Measurements from ENCODE around the gene PIGW. TPM values are rescaled to one million over a fixed set of nuclear protein-coding genes. Genes with fewer than 3 reads are reported as not detected.
A peak's percentile ranks its signal among the peaks of the same experiment; 100 is the strongest.

The PIGW gene
- total RNA-seq, 1 experiment from 2014 or later = 8.0 TPM

DNA sequence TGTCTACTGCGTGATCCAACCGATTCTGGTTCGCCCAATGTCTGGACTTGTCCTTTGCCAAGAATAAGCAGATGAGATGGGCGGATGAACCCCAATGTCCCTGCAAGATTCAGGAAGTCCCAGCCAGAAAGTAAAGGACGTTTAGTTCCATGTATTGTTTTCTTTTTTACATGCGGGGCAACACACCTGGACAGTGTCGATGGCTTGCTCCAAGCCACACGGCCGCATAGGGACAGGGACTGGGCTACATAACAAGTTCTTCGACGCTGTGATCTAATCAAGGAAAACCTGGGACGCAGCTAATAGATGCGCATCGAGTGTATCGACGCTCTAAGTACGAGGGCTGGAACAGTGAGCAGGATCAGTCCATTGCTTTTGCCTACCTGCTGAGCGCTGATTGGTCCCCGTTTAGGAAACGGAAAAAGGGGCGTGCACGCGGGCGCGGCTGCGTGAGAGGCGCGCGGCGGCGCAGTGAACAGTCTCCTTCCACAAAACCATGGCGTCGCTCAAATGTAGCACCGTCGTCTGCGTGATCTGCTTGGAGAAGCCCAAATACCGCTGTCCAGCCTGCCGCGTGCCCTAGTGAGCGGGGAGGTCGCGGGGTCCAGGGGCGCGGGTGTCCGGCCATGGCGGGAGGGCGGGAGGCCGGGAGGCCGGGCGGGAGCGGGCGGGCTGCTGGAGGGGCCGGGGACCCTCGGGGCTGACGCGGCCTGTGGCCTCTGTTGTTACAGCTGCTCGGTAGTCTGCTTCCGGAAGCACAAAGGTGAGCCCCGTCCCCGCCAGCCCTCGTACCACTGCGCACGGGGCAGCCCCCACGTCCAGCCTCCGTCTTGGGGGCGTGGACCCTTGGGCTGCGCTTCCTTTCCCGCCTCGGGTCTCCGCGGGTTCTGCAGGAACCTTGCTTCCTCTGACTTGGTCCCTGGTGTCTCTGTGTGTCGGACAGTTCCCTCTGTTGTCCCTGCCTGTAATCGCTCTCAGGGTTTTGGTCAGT, 48.3 kb upstream of the PIGW start, which contains the start of gene ZNHIT3:
Gene ZNHIT3 (plus strand): TSS at position 478 of the 991 bp plus-strand sequence. CDS start 19 bp downstream, at position 497.
- intact Hi-C loops (cut with micrococcal nuclease; ENCODE audit: unreplicated experiment) = loop anchor here (2.0 kb wide), 1 partner anchor 48 kb away; the partner anchor contains the start of genes MYO19 and PIGW
- H4K20me1 ChIP-seq (ENCODE audit: insufficient read depth) = peaks cover 13% of the 10 kb centered on the region
- ChIA-PET CTCF (no interaction called here), POLR2A (ENCODE audit: unreplicated experiment) (interaction anchor here (0.6 to 0.7 kb wide), 3 partner anchors 115 to 1016 kb away, joined by 3 to 4 read pairs (median 3); no protein-coding TSS in a partner anchor)
- TF ChIP-seq EZH2 (IDR thresholded peaks at IDR 0.05; ENCODE audit: low read depth) (no peak), CTCF (conservative IDR thresholded peaks at IDR 0.05) (no peak)
- peaks cover 6% of the 10 kb centered on the region; the same call in 1 of the 2 replicates for H3K4me1 ChIP-seq (replicated peaks; ENCODE audit: insufficient read depth)
- H3K9me2 ChIP-seq (ENCODE audit: insufficient read depth) = no peaks in the 10 kb centered on the region
- no peaks in the 10 kb centered on the region for H3K9me3 ChIP-seq (ENCODE audit: insufficient read depth, low read depth)
- H3K79me2 ChIP-seq (ENCODE audit: low read depth) = peaks cover 38% of the 10 kb centered on the region
- peak within 1 kb of the TSS; percentile 95 for H2AFZ ChIP-seq
- no peaks in the 10 kb centered on the region for H3F3A ChIP-seq (ENCODE audit: insufficient read depth, low read depth)
- no TSS peak for BruUV-seq (replicated peaks)
- H3K4me3 ChIP-seq = peak within 1 kb of the TSS; percentile 69
- H3K36me3 ChIP-seq (ENCODE audit: low read depth) = peaks cover 4% of the 10 kb centered on the region; the same call in 1 of the 2 replicates
- H3K27me3 ChIP-seq (ENCODE audit: insufficient read depth, low read depth) = peaks cover 9% of the 10 kb centered on the region; the same call in 1 of the 2 replicates
- 0 out of 2 replicates have a peak within 1 kb of the TSS, but pooled peaks have one; percentile 7 for H3K27ac ChIP-seq
- H3K4me2 ChIP-seq = peak within 1 kb of the TSS; percentile 83
- DNase-seq = peak; percentile 83 to 86

- no peak for DNase-seq
- Histone ChIP-seq H3K36me3 (ENCODE audit: low read depth) (peaks cover 17% of the 10 kb centered on the region; the same call in 1 of the 2 replicates), H3K9me2 (ENCODE audit: insufficient read depth) (no peaks in the 10 kb centered on the region), H3K27ac (no peak overlapping the region), H3K79me2 (ENCODE audit: low read depth) (peaks cover 17% of the 10 kb centered on the region; the same call in 1 of the 2 replicates), H3K27me3 (ENCODE audit: insufficient read depth, low read depth) (no peaks in the 10 kb centered on the region), H3K4me2 (no peak overlapping the region), H2AFZ (no peak overlapping the region), H3K4me1 (replicated peaks; ENCODE audit: insufficient read depth) (no peaks in the 10 kb centered on the region), H3K4me3 (no peak overlapping the region), H3K9me3 (ENCODE audit: insufficient read depth, low read depth) (no peaks in the 10 kb centered on the region), H4K20me1 (ENCODE audit: insufficient read depth) (peaks cover 16% of the 10 kb centered on the region), H3F3A (ENCODE audit: insufficient read depth, low read depth) (peaks cover 19% of the 10 kb centered on the region; the same call in 1 of the 2 replicates)
- POLR2A ChIA-PET (ENCODE audit: unreplicated experiment) = no interaction called here
- intact Hi-C loops (cut with micrococcal nuclease; ENCODE audit: unreplicated experiment) = no loop called here
- CTCF ChIA-PET = no interaction called here
- TF ChIP-seq CTCF (conservative IDR thresholded peaks at IDR 0.05) = no peak
- no peak for TF ChIP-seq EZH2 (IDR thresholded peaks at IDR 0.05; ENCODE audit: low read depth)
- no TSS peak for BruUV-seq (replicated peaks)
These were observed 40.8 kb upstream of the PIGW start for GRCh38 chr17:36493956-36494355.

DNA sequence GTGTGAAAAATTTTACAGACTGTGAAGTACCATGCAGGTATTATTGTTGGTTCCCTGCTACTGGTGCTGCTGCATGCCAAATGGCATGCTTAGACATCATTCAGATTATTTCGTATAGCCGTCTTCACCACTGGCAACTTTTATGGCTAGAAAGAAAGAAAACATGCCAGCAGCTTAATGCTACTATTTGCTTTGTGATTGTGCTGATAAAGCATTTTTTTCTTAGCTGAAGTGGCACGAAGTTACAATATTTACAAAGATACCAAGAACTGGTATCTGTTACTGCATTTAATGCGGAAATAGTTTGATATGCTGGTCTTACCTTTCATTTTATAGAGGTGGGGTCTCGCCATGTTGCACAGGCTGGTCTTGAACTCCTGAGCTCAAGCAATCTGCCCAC, 40.1 kb upstream of the PIGW start:
- Histone ChIP-seq H3K27ac (no peak overlapping the region), H4K20me1 (ENCODE audit: insufficient read depth) (peaks cover 16% of the 10 kb centered on the region), H3K4me3 (no peak overlapping the region), H3K9me2 (ENCODE audit: insufficient read depth) (no peaks in the 10 kb centered on the region), H3K36me3 (ENCODE audit: low read depth) (peaks cover 17% of the 10 kb centered on the region; the same call in 1 of the 2 replicates), H3K9me3 (ENCODE audit: insufficient read depth, low read depth) (no peaks in the 10 kb centered on the region), H3F3A (ENCODE audit: insufficient read depth, low read depth) (peaks cover 19% of the 10 kb centered on the region; the same call in 1 of the 2 replicates), H3K4me2 (no peak overlapping the region), H3K79me2 (ENCODE audit: low read depth) (0 out of 2 replicates have a peak, but pooled peaks cover 11% of the 10 kb centered on the region), H2AFZ (no peak overlapping the region), H3K27me3 (ENCODE audit: insufficient read depth, low read depth) (no peaks in the 10 kb centered on the region), H3K4me1 (replicated peaks; ENCODE audit: insufficient read depth) (no peaks in the 10 kb centered on the region)
- TF ChIP-seq EZH2 (IDR thresholded peaks at IDR 0.05; ENCODE audit: low read depth) = no peak
- intact Hi-C loops (cut with micrococcal nuclease; ENCODE audit: unreplicated experiment) = no loop called here
- CTCF ChIA-PET = interaction anchor here (0.6 kb wide), 1 partner anchor 950 kb away, joined by 3 read pairs; no protein-coding TSS in a partner anchor
- POLR2A ChIA-PET (ENCODE audit: unreplicated experiment) = no interaction called here
- DNase-seq = no peak
- no TSS peak for BruUV-seq (replicated peaks)
